Activated CD8-positive, alpha-beta memory T cell treated with anti-CD3 and anti-CD28 coated beads, Interleukin-2, amount 50 U/mL, for 48 hours (primary cell): ENCODE data around the gene PHLDB2.
"Not testable (repeated sequence)": the region's sequence is repeated elsewhere in the genome, so short reads cannot be mapped to it uniquely, and the experiment has no call there.

Source experiments
- DNase-seq: peaks from one replicate; pipeline ENCODE4 v3.0.0-alpha.2; 2020

Gene PHLDB2

DNA sequence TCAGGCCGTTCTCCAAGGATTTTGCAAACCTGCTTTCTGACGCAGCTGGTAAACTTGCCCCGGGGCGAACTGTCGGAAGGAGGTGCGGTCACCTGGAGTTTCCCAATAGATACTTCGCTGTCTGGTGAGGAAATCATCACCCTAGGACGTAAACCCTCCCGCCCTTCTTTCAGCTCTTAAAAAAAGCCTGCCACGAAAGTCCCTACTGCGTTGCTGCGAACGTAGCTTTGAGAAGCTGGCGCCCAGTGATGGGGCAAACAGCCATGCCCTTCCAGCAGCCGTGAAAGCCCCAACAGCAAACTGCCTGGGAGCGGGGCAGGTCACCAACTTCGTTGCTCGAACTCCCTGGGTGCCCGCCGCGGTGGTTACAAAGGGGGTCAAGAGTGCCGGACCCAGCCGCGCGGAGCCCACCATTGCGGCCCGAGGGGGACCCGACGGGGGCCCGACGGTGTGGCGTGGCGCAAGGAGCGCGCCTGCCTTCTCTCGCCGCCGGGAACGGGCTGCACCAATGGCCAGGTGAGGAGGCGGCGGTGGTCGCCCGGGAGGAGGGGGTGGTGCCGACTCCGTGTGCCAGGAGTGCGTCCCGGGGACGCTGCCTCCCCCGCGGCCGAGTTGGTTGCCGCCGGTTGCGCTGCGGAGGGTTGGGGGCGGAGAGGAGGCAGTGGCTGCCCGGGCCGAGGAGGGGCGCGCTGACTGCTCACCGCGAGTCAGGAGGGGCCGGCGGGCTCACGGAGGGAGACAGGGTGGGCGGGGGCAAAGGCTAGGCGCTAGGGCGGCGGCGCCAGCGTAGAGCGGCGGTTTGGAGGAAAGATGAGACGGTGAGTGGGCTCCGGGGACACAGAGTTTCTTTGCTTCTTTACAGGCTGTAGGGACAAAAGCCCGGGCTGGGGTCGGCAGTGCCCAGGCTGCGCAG, at the start of gene PHLDB2:
PHLDB2 (plus strand) TSS at position 205 of the 913 bp plus-strand sequence. CDS start 24,813 bp downstream, outside the sequence.
- DNase-seq, result peak; percentile 78

GRCh38 chr3:111810909-111811308, 48.2 kb upstream of the PHLDB2 start:
- DNase-seq, result no peak

DNA sequence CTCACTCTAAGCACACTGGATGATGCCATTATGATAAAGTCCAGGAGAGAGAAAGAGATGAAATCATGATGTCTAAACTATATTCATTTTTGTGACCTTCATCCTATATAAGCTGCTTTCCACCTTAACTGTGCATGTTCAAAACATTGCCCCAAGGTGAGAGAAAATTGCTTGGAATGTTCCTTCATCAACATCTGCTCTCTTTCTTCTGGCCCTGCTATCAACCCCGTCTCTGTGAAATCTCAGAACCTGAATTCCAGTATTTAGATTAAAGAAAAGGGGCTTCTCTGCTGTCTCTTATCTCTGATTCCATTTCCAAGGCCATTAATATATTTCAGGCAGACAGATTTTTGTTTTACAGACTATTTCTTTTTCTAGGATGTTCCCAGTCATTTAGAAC, 47.3 kb upstream of the PHLDB2 start:
- DNase-seq, result no peak

GRCh38 chr3:111812701-111813100, 46.4 kb upstream of the PHLDB2 start:
- no peak for DNase-seq

DNA sequence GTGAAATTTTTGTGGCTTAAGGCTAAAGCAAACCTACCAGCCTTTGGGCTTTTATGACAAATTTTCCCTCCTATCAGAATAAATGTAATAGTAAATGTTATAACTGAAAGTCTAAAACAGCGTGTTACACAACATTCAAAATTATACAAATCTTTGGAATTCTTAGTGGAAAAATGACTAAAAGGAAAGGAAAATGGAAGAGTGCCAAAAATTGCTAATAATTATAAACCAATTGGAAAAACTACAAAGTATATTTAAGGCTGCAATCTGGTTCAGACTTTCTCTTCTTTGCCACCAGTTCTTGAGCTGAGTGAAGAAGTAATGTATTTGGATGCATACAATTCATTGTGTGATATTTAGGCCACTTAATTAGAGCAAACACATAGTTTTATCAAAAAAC, 45.6 kb upstream of the PHLDB2 start:
- DNase-seq, result no peak

- no peak for DNase-seq
Observed at GRCh38 chr3:111813979-111814378, 45.1 kb upstream of the PHLDB2 start.

DNA sequence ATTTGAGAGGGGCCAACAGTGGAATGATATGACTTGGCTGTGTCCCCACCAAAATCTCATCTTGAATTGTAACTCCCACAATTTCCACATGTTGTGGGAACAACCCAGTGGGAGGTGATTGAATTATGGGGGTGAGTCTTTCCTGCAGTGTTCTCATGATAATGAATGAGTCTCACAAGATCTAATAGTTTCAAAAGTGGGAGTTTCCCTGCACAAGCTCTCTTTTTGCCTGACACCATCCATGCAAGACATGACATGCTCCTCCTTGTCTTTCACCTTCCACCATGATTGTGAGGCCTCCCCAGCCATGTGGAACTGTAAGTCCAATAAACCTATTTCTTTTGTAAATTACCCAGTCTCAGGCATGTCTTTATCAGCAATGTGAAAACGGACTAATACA, 42.3 kb upstream of the PHLDB2 start:
- DNase-seq, result not testable (repeated sequence)

- no peak for DNase-seq
Observed at GRCh38 chr3:111819927-111820326, 39.1 kb upstream of the PHLDB2 start.

DNA sequence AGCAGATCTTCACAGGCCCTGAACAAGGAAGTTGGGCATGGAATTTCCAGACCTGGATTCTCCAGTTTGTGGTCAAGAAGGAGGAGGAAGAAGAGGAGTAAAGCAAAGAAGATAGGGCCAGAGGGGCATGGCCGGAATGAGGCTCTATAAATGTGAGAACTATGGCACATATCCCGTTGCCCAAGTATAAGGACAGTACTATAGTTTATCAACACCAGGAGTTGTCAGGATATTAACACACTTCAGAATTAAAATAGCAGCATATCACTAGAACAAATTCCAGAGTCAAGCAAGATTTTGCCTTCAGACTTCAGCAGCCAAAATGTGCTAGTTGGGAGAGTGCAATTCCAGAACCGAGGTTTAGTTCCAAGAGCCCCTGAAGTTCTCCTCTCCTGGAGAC, 38.4 kb upstream of the PHLDB2 start:
- DNase-seq, result no peak

- DNase-seq, result no peak
Observed at GRCh38 chr3:111821891-111822290, 37.2 kb upstream of the PHLDB2 start.

DNA sequence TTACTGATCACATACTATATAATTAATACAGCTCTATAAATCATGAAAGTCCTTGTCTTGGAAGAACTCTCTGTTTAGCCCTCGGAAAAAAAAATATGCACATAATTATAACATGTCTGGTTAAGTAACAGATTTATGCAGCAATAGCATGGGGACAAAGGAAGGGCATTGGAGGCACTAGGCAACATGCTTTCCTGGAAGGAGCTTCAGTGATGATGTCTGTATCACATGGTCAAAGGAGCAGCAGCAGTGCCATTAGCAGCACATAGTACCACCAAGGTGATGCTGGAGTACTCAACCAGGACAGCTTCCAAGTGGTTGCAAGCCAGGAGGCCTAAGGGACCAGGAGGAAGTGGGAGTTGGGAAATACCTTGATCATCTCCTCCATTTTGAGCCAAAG, 36.3 kb upstream of the PHLDB2 start:
- no peak for DNase-seq

- DNase-seq, result no peak
Observed at GRCh38 chr3:111823341-111823855, 35.7 kb upstream of the PHLDB2 start.

GRCh38 chr3:111824351-111824750, 34.7 kb upstream of the PHLDB2 start:
- no peak for DNase-seq

DNA sequence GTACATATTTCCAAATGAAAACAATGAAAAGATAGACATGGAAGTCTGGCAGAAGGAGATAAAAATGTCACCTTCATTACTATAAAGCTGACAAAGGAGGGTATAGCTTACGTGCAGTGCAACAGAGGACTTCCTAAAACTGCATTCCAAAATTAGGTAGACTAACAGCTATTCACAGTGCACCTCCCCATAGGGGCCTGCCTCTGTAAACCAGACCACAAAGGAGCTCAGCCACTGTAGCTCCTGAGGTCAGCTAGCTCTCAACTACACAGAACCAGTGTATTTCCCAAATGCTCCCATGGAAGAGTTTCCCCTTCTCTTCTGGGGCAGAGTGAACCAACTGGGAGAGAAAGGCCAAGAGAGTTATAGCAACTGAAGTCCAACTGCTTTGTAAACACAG, 31.2 kb upstream of the PHLDB2 start:
- DNase-seq, result no peak

DNA sequence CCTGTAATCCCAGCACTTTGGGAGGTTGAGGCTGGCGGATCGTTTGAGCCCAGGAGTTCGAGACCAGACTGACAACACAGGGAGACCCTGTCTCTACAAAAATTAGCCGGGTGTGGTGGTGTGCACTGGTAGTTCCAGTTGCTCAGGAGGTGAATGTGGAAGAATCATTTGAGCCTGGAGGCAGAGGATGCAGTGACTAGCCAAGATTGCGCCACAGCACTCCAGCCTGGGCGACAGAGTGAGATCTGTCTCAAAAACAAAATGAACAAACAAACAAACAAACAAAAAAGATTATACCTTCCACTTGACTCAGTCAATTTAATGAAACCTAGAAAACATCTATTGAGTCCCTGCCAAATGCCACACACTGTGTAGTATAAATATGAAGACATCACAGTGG, 30.5 kb upstream of the PHLDB2 start:
- no peak for DNase-seq

DNA sequence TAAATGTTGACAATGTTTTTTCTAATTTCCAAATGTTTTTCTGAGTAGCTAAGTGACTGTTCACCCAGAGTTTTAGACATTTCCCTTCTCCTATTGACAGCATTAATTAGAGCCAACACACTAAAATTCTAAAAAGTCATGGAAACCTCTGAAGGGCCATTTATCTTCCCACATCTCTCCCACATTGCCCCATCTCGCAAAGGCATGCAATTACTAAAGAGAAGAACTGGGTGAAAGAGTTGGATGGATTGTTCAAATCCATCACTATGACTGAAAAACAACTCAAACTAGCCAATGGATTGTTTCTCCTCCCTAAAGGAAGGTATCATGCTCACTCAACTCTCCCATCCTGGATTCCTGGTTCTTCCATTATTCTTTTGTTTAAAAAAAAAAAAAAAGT, 30.0 kb upstream of the PHLDB2 start:
- no peak for DNase-seq

DNA sequence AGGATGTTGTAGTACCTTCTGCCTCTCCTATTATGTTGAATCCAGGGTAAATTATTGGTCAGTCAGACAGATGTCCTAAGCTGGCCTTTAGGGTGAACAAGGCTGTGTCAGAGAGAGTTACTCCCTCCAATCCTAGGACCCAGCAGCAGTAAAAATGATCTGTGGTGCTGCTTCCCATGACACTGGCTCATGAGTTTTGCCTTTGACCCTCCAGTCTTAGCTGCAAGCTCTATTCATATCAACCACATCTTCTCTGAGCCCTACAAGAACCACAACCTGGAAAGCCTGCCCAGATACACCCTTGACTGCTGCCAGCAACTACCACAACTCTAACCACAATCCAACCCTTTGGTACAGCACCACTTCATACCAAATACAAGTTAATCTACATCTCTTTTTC, 27.2 kb upstream of the PHLDB2 start:
- DNase-seq, result no peak

GRCh38 chr3:111837112-111837511, 22.0 kb upstream of the PHLDB2 start:
- DNase-seq, result no peak

DNA sequence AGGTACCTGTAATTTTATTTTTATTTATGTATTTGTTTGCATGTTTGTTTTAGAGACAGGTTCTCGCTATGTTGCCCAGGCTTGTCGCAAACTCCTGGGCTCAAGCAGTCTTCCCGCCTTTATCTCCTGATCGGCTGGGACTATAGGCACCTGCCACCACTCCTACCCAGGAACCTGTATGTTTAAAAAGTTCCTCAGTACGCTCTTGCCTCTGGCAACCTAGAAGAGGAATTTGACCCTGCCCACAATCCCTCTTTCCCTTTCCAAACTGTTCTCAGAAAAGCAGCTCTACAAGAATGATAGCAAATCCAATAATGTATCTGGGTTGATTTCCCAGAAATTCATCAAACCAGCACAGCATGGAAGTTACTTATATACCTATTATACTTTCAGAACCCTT, 20.9 kb upstream of the PHLDB2 start:
- DNase-seq, result no peak

DNA sequence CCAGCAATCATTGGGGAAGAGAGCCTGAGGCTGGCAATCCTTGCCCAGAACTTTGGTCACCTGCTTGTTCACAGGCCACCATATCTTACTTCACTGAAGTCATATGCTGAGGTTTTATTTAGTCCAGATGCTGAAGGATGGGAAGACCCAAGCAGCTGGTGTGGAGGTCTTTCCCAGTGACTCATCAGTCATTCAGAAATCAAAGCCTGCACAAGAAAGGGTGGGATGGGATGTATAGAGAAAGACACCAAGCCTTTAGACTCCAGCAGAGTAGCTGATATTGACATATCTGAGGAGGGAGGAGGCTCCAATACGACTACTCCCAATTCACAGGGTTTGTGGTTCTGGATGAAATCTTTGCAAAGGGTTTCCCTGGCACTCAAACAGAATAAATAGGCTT, 13.0 kb upstream of the PHLDB2 start:
- DNase-seq, result no peak

DNA sequence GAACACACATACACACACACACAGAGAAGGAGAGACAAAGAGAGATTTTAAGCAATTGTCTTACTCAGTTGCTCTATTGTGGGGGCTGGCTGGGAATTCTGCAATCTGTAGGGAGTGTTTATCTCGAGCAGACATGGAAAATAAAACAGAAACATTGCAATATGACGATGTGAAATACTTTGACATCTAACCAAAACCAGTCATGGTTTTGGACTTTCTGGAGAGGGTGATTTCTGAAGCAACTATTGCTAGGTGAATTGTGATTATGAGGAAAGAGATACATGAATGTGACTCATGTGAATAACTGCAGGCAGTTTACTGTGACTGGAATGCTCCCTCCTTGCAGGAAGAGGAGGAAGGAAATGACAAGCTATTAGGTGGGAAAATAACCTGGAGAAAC, 12.3 kb upstream of the PHLDB2 start:
- DNase-seq, result no peak

DNA sequence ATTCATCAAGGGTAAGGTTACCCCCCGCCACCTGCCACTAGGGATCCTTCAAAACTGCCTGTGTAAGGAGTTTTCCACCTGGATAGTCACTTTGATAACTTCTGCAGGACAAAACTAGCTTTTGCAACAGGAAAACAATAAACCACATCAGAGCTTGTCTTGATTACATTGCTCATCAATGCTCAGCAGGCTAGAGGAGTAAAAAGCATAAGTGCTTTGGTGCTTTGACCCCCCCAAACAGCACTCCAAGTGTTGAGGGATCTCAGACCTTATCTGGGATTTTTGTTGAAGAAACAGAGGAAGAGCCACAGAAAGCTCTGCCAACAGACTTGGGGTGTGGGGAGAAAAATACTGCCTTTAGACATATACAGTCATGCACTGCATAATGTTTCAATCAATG, 10.8 kb upstream of the PHLDB2 start:
- DNase-seq, result no peak

DNA sequence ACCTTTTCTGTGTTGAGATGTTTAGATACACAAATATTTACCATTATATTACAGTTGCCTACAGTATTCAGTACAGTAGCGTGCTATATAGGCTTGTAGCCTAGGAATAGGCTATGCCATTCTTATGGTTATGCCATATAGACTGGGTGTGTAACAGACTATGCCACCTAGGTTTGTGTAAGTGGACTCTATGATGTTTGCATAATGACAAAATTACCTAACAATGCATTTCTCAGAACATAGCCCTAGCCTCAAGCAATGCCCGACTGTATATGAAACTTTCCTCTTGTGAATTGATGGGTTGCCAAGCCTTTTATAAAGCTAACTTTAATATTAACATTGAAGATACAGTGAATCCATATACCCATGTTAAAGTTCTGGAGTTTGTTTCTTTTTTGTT, 10.3 kb upstream of the PHLDB2 start:
- no peak for DNase-seq

DNA sequence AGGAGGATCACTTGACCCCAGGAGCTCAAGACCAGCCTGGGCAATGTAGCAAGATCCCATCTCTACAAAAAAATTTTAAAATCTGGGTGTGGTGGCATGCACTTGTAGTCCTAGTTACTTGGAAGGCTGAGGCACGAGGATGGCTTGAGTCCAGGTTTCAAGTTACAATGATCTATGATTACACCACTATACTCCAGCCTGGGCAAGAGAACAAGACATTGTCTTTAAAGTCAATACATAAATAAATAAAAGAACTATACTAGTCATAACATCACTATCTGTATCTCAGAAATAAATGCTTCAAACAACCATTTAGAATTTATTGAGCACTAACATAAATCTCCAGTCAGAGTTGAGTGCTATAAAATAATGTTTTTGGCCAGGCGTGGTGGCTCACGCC, 8.5 kb upstream of the PHLDB2 start:
- DNase-seq, result no peak

DNA sequence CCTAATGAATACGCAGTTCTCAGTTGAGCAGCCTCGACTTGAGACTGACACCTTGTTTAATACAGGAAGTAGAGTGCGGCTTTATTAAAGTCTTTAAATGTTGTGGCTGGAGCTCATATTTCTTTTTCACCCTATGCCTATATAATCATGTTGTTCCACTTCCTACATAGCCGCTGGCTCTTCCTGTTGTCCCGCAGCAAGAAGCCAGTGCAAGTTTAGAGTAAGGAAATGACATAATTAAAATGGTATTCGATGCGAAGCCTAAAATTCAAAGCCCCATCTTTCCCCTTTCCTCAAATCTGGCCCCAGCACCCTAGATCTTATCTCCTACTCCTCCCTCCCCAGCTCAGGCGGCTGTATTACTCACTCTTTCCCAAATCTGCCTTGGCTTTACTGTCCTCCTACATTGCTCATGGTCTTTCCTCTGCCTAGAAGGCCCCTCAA, 7.5 kb upstream of the PHLDB2 start:
- DNase-seq, result no peak
